Hepatocyte (in vitro differentiated cells): ENCODE measurements around the gene ZGPAT. TPM values are rescaled to one million over a fixed set of nuclear protein-coding genes. Genes with fewer than 3 reads are reported as not detected.

Source experiments
- DNase-seq: peaks from one replicate; pipeline ENCODE4 v3.0.0-alpha.2; 2016; ENCODE audit warnings: low spot score
- H2AFZ ChIP-seq: fragments of 200-600 bp; sonication (generic); 2 replicates; pipeline ENCODE4 v1.6.0; 2016; ENCODE audit warnings: antibody characterized with exemption, mild to moderate bottlenecking
- H3K27ac ChIP-seq: fragments of 200-600 bp; sonication (generic); 2 replicates; pipeline ENCODE4 v1.5.1; 2016; ENCODE audit warnings: mild to moderate bottlenecking
- H3K27me3 ChIP-seq: fragments of 200-600 bp; sonication (generic); 2 replicates; pipeline ENCODE4 v1.6.1; 2016
- H3K36me3 ChIP-seq: fragments of 200-600 bp; sonication (generic); replicated peaks from 2 replicates; pipeline ENCODE4 v1.5.1; 2016; ENCODE audit warnings: low read depth; ENCODE audit not compliant: insufficient read depth
- H3K4me1 ChIP-seq: fragments of 200-600 bp; sonication (generic); 2 replicates; pipeline ENCODE4 v1.5.1; 2016; ENCODE audit warnings: mild to moderate bottlenecking, moderate library complexity; ENCODE audit not compliant: insufficient read depth
- H3K4me2 ChIP-seq: fragments of 200-600 bp; sonication (generic); 2 replicates; pipeline ENCODE4 v1.6.0; 2016
- H3K4me3 ChIP-seq: fragments of 200-600 bp; sonication (generic); 2 replicates; pipeline ENCODE4 v1.5.1; 2016; ENCODE audit warnings: mild to moderate bottlenecking
- H3K79me2 ChIP-seq: fragments of 200-600 bp; sonication (generic); 2 replicates; pipeline ENCODE4 v1.6.0; 2017; ENCODE audit warnings: mild to moderate bottlenecking
- H3K9me2 ChIP-seq: fragments of 200-600 bp; sonication (generic); replicated peaks from 2 replicates; pipeline ENCODE4 v1.6.0; 2017; ENCODE audit warnings: mild to moderate bottlenecking; ENCODE audit not compliant: insufficient read depth
- H3K9me3 ChIP-seq: fragments of 200-600 bp; sonication (generic); 2 replicates; pipeline ENCODE4 v1.5.1; 2016; ENCODE audit warnings: low read depth, mild to moderate bottlenecking
- H4K20me1 ChIP-seq: fragments of 200-600 bp; sonication (generic); 2 replicates; pipeline ENCODE4 v1.6.0; 2016; ENCODE audit warnings: mild to moderate bottlenecking; ENCODE audit not compliant: insufficient read depth, poor library complexity, severe bottlenecking
- EZH2 ChIP-seq: fragments of 200-600 bp; sonication (generic); IDR thresholded peaks from 2 replicates; pipeline ENCODE4 v1.6.1; 2016; ENCODE audit warnings: antibody characterized with exemption, mild to moderate bottlenecking, borderline replicate concordance
- EZH2phosphoT487 ChIP-seq: fragments of 200-600 bp; sonication (generic); IDR thresholded peaks from one replicate; pipeline ENCODE4 v1.6.1; 2018; ENCODE audit warnings: antibody characterized with exemption, mild to moderate bottlenecking, low read depth, moderate library complexity; ENCODE audit not compliant: unreplicated experiment, severe bottlenecking
- WGBS: methylation state at CpG from one replicate; pipeline ENCODE4 v1.1.6; 2016; ENCODE audit warnings: low lambda C conversion rate; ENCODE audit errors: missing lambda C conversion rate; 5-methylcytosine and 5-hydroxymethylcytosine counted together
- polyA plus RNA-seq: library from polyadenylated mRNA; unstranded; fragments of >200 nt; fragmentation: Nextera tagmentation; extraction: Ambion mirVana; gene quantifications from 2 replicates; pipeline ENCODE4 v1.2.1, GENCODE V29; 2016
- total RNA-seq: library from RNA; depleted of rRNA; stranded (reverse); fragments of >200 nt; gene quantifications from 2 replicates; pipeline ENCODE4 v1.2.3, GENCODE V29; 2014
- TF ChIP-seq, protein P1 (sequence below): fragments of 200-600 bp; sonication (generic); IDR thresholded peaks from 2 replicates; pipeline ENCODE4 v1.5.1; 2016; ENCODE audit warnings: antibody characterized with exemption, mild to moderate bottlenecking; ENCODE audit not compliant: poor library complexity

Gene ZGPAT
- total and polyA plus RNA-seq, 2 experiments from 2014 or later: 18.6 to 41.7 TPM

DNA sequence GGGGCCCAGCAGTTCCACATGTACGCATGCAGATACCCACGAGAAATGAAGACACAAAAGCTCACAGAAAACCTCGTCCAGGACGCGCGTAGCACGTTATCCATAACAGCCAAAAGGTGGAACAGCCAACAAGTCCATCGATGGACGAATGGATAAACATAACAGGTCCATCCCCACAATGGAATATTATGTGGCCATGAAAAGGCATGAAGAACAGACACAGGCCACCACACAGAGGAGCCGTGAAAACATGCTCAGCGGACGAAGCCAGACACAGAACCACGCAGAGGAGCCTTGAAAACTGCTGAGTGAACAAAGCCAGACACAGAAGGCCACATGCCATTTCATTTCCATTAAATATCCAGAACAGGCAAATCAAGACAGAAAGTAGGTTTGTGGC lies 69.8 kb downstream of the ZGPAT start:
- H3K27ac ChIP-seq: no peak overlapping the region
- H2AFZ ChIP-seq: no peak overlapping the region
- H3K36me3 ChIP-seq: no peaks in the 10 kb centered on the region
- no peaks in the 10 kb centered on the region for H3K79me2 ChIP-seq
- H3K9me3 ChIP-seq: no peaks in the 10 kb centered on the region
- no peaks in the 10 kb centered on the region for H4K20me1 ChIP-seq
- H3K4me1 ChIP-seq: peaks cover 4% of the 10 kb centered on the region
- TF ChIP-seq, protein P1, sequence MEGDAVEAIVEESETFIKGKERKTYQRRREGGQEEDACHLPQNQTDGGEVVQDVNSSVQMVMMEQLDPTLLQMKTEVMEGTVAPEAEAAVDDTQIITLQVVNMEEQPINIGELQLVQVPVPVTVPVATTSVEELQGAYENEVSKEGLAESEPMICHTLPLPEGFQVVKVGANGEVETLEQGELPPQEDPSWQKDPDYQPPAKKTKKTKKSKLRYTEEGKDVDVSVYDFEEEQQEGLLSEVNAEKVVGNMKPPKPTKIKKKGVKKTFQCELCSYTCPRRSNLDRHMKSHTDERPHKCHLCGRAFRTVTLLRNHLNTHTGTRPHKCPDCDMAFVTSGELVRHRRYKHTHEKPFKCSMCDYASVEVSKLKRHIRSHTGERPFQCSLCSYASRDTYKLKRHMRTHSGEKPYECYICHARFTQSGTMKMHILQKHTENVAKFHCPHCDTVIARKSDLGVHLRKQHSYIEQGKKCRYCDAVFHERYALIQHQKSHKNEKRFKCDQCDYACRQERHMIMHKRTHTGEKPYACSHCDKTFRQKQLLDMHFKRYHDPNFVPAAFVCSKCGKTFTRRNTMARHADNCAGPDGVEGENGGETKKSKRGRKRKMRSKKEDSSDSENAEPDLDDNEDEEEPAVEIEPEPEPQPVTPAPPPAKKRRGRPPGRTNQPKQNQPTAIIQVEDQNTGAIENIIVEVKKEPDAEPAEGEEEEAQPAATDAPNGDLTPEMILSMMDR: no peak
- TF ChIP-seq EZH2phosphoT487 (no peak), EZH2 (no peak)
- H3K9me2 ChIP-seq: no peaks in the 10 kb centered on the region
- 97% methylated on average over 13 of the region's 13 CpGs for WGBS
- no peaks in the 10 kb centered on the region for H3K27me3 ChIP-seq
- no peak overlapping the region for H3K4me3 ChIP-seq
- H3K4me2 ChIP-seq: no peak overlapping the region
- DNase-seq: no peak

DNA sequence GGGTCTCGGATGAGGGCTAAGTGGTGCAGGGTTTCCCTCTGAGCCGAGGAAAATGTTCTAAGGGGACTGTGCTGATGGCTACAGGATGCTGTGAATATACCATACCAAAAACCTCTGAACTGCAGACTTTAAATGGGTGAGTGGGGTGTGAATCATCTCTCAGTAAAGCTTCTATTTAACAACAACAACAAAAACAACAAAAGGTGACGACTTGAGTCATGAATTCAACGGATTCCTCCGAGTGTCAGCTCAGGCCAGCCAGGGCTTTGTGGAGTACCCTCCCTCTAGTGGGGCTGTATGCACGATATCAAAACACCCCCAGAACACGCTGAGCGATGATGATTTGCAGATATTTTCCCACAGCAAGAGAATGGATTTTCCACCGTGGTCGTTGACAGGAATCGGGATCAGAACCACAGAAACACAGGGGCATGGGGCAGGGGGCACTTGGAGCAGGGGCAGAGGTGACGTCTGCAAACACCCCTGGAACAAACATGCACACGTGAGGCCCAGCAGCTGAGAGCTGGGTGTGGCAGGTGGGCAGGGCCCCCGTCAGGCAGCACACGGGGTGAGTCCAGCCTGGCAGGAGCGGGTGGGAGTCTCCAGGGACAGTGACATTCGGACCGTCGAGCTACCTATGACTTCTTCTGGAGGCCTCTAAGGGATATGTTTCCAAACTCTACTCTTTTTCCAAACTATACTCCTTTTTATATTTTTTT lies 70.4 kb downstream of the ZGPAT start:
- Histone ChIP-seq H3K4me1 (peaks cover 4% of the 10 kb centered on the region), H3K36me3 (no peaks in the 10 kb centered on the region), H3K4me2 (no peak overlapping the region), H3K27me3 (no peaks in the 10 kb centered on the region), H2AFZ (no peak overlapping the region), H3K9me3 (no peaks in the 10 kb centered on the region), H4K20me1 (no peaks in the 10 kb centered on the region), H3K9me2 (no peaks in the 10 kb centered on the region), H3K27ac (no peak overlapping the region), H3K79me2 (no peaks in the 10 kb centered on the region), H3K4me3 (no peak overlapping the region)
- WGBS: 66% methylated on average over 19 of the region's 19 CpGs
- TF ChIP-seq EZH2phosphoT487 (no peak), EZH2 (no peak)
- TF ChIP-seq, protein P1: no peak
- DNase-seq: no peak

DNA sequence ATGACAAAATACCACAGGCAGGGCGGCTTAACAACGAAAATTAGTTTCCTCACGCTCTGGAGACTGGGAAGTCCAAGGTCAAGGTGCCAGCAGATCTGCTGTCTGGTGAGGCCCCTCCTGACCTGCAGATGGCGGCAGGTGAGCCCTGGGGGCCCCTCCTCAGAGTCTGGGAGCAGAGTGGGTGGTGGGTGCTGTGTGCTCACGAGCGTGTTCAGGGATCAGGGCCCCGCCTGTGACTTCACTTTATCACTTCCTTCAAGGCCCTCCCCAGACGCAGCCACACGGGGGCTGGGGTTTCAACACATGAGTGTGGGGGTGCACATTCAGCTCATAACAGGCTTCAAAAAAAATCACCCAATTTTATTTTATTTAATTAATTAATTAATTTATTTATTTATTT lies 71.0 kb downstream of the ZGPAT start:
- H3K36me3 ChIP-seq: no peaks in the 10 kb centered on the region
- no peak for DNase-seq
- no peaks in the 10 kb centered on the region for H3K27me3 ChIP-seq
- 88% methylated on average over 9 of the region's 9 CpGs for WGBS
- no peaks in the 10 kb centered on the region for H4K20me1 ChIP-seq
- peaks cover 4% of the 10 kb centered on the region for H3K4me1 ChIP-seq
- H3K9me2 ChIP-seq: no peaks in the 10 kb centered on the region
- H3K4me2 ChIP-seq: no peak overlapping the region
- no peak for TF ChIP-seq EZH2phosphoT487
- TF ChIP-seq EZH2: no peak
- TF ChIP-seq, protein P1: no peak
- no peak overlapping the region for H2AFZ ChIP-seq
- H3K4me3 ChIP-seq: no peak overlapping the region
- no peak overlapping the region for H3K27ac ChIP-seq
- H3K9me3 ChIP-seq: no peaks in the 10 kb centered on the region
- no peaks in the 10 kb centered on the region for H3K79me2 ChIP-seq
